22Rv1 (cell line): ENCODE results near the gene EXOC1.

Source experiments
- ZFX ChIP-seq: fragments of 450-650 bp; IDR thresholded peaks from 2 replicates; pipeline ENCODE4 v1.6.1; 2017; ENCODE audit warnings: antibody characterized with exemption, borderline replicate concordance
- TF ChIP-seq, protein P1 (sequence below): fragments of 450-650 bp; IDR thresholded peaks from 2 replicates; pipeline ENCODE4 v1.5.1; 2017; ENCODE audit warnings: mild to moderate bottlenecking

DNA sequence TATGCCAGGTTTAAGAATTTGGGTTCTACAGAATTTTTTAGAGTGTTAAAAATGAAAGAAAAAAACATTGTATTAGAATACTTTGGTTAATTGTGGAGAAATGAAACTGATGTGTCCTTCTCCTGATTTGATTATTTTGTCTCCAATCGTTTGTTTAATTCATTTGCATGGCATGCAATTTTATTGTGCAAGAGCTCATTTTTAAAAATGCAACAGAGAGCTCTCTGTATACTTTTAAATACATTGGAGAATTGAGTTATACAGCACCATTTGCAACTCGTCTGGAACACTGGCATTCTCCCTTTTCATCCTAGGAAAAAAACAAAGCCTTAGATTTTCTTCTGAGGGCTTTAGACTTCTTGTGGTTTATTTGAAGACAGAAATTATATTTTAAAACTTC is 33.2 kb upstream of the EXOC1 start:
- TF ChIP-seq, protein P1, sequence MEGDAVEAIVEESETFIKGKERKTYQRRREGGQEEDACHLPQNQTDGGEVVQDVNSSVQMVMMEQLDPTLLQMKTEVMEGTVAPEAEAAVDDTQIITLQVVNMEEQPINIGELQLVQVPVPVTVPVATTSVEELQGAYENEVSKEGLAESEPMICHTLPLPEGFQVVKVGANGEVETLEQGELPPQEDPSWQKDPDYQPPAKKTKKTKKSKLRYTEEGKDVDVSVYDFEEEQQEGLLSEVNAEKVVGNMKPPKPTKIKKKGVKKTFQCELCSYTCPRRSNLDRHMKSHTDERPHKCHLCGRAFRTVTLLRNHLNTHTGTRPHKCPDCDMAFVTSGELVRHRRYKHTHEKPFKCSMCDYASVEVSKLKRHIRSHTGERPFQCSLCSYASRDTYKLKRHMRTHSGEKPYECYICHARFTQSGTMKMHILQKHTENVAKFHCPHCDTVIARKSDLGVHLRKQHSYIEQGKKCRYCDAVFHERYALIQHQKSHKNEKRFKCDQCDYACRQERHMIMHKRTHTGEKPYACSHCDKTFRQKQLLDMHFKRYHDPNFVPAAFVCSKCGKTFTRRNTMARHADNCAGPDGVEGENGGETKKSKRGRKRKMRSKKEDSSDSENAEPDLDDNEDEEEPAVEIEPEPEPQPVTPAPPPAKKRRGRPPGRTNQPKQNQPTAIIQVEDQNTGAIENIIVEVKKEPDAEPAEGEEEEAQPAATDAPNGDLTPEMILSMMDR: no peak
- TF ChIP-seq ZFX: no peak
